HG03354 (cell line): ENCODE measurements around the gene TBC1D22A.

Experiments
- ATAC-seq: cut with Tn5 transposase; IDR thresholded peaks from one replicate; pipeline ENCODE4 v1.9.1; 2021; ENCODE audit warnings: mild to moderate bottlenecking; ENCODE audit not compliant: unreplicated experiment, poor library complexity, severe bottlenecking

TBC1D22A gene

DNA sequence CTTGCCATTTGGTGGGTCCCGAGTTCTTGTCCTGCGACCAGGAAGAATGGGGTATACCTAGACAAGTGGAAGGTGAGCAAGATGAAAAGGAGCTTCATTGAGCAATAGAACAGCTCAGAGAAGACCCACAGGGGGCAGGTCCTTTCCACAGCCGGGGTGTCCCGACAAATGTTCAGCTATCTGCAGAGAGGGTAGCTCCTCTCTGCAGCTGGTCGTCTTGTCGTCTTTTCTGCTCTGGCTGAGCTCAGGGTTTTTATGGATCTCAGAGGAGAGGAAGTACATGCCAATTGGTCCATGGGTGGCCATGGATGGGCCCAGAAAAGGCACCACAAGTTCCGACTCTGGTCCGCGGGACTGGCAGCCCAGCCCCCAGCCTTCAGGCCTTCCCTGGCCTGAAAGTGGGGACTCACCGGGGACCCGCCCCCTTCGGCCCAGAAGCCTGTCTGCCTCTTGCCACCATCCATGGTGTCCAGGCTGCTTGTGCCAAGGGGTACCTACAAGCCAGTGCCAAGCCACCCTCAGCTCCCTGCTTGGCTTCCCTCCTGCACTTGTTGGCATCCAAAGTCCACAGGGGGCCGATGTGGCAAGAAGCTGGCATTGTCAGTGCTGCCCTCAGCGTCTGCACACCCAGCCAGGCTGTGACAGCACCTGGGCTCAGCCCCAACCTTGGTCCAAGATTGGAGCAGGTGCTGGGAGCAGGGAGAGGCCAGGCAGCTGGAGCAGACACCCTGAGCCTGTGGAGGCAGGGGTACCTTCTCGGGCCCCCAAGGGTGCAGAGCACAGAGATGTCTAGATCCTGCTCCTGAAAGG lies 438.9 kb downstream of the TBC1D22A start:
- ATAC-seq: no peak

DNA sequence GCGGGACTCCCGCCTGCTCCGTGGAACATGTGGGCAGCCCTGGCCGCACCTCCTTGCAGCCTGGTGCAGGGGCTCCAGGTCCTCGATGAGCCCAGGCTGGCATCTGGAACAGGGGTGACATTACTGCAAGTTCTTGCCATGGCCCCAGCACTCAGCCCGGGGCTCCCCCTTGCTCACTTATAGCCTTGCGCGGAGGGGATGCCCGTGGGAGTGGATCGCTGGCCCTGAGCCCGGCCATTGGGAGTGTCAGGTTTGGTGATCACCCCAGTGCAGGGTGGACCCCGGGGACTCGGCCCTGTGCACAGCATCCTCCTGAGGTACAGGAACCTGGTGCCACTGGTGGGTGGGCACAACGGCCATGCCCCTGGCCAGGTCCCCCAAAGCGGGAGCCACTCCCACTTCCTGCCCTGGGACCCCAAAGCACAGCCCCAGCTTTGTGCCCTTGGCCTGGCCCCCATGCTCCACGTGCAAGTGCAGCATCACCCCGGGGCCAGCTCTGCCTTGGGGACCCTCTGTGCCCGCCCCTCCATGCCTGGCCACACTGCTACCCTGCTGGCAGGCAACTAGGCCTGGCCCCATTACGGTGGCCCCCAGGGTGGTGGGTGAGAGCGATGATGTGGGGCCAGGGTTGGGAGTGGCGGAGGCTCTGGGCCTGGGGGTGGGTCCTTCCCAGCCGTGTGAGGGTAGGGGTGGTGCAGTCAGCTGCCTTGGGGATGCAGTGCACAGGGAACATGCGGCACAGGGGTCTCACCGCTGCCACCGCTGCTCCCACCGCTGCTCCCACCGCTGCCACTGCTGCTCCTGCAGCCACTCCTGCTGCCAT lies 439.8 kb downstream of the TBC1D22A start:
- no peak for ATAC-seq

DNA sequence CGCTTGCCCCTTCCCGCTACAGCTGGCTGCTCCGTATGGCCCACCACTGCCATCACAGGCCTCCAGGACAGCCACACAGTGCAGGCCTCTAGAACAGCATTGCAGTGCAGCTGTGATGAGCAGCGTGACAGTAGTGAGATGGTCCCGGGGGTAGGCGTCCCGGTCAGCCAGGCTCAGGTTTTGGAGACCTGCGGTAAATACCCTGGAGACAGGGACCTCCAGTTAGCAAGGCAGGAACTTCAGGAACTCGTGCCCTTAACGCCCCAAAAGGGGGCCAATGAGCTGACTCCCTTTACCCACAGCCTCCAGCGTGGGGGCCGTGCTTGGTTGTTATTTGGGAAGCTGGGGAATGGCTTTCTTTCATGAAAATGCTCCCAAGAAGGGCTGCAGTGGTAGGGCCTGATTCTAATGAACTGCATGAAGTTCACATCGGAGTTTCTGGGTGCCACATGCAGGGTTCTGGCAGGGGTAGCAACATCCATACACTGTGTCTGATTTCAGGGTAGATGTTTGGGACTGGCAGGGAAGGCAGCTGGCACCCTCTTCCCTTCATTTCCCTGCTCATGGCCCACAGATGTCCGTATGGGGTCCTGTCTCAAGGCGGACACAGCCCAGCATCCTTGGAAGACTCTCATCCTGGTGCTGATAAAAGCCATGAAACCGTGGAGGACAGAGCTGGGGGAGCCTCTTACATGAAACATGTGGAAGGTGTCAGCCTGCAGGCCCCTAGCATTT lies 440.5 kb downstream of the TBC1D22A start:
- no peak for ATAC-seq

DNA sequence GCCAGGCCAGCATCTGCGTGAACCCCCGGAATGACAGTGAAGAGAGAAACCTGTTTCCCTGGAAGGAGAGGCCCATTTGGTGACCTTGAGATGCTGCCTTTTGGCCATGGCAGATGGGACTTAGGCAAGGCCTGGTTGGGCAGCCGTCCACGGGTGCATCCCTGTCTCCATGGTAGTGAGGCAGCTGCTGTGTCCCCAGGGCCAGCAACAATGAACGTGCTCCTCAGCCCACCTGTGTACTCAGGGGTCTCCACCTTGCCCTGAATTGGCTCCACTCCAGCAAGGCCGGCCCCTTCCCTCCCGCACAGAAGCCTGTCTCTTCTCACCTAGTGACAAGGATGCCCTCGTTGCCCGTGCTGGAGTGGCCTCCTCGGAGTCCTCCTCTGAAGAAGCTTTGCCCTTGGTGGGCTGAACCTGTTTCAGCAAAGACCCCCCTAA lies 441.1 kb downstream of the TBC1D22A start:
- no peak for ATAC-seq

DNA sequence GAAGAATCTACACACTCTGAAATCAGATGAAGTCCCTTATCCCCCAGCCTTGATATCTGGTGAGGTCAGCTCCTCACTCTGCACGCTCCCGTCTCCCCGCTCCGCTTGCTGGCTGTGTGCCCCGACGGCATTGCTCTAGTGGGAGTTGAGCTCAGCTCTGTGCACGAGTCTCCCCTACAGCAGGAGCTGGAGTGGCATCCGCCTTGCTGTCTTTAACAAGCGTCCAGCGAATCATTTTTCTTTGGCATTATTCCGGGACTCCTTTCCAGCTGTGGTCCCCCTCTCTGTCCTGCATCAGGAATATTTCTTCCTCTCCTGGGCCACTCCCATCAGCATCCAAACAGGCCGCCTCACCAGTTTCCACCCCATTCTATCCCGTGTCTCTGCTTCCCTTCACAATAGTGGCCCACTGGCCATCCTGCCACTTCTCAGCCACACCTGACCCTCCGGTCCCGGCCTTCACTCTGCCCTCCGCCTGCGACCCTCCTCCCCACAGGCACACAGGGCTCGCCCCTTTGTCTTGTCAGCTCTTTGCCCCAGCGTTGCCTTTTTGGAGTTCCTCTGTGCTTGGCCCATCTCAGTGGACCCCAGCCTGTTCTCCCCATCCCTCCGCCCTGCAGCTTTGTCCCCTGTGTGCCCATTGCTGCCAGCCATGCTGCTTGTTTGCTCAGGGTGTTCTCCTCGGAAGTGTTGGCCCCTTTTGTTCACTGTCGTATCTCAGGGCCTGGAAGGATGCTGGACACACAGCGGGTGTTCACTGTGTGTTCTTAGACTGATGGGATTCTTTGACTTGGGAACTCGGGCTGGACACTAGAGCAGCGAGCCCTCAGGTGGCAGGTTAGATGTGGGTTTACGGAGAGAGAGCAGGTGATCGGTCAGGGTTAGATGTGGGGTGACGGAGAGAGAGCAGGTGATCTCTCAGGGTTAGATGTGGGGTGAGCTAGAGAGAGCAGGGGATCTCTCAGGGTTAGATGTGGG lies 441.8 kb downstream of the TBC1D22A start:
- no peak for ATAC-seq

DNA sequence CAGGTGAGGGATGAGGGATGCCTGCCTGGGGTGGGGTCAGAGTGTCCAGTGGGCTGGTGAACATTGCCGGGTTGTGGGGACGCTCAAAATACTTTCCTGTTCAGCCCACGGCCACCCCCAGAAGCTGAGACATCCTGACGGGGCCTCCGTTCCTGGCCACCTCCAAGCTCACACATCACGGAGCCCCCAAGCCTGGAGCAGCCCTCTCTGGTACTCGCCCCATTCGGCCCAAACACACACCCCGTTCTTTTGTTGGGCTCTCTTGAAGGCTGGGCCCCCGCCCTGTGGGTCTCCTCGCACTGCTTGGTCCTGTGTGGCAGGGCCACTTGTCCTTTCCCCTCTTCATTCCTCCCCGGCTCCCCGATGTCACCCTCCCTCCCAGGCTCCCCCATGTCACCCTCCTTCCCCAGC lies 442.6 kb downstream of the TBC1D22A start:
- ATAC-seq: no peak

DNA sequence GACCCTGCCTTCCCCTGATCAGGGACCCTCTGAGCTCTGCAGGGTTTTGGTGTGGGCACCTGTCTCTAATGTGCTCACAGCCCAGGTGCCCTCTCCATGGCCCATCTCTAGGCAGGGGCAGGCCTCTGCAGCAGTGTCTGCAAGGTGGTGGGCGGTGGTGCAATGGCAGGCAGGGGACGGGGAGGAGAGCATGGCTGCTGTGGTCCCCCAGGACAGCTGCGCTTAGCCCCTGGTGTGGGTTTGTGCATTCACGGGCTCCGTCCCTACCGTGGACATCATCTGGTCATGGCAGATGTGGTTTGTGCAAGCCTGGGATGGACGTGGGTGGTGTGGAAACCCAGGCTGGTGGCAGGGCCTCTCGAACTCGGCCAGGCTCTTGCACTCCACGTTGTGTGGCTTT lies 443.1 kb downstream of the TBC1D22A start:
- no peak for ATAC-seq

DNA sequence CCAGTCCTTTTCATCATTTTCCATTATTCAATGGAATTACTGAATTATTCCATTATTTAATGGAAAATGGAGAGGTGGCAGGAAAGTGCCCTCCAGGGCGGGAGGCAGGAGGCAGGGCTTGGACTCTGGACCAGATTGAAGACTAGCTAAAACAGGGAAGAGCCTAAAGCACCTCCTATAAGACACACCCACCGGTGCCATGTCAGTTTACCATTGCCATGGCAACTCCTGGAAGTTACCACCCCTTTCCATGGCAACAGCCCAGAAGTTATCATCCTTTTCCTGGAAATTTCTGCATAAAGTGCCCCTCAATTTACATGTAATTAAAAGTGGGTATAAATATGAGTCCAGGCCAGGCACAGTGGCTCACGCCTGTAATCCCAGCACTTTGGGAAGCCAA lies 443.7 kb downstream of the TBC1D22A start:
- ATAC-seq: no peak

DNA sequence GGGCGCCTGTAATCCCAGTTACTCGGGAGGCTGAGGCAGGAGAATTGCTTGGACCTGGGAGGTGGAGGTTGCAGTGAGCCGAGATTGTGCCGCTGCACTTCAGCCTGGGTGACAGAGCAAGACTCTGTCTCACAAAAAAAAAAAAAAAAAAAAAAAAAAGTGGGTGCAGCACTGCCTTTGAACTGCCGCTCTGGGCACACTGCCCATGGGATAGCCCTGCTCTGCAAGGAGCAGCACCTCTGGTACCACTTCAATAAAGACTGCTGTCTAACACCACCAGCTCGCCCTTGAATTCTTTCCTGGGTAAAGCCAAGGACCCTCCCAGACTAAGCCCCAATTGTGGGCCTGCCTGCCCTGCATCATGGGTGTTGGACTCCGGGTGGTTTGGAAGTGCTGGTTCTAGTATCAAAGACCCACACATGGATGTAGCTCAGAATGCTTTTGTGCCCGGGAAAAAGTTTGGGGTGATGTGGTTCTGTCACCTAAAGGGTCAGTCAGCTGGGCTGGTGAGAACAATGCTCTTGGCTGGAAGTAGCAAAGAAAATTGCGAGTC lies 444.3 kb downstream of the TBC1D22A start:
- no peak for ATAC-seq

DNA sequence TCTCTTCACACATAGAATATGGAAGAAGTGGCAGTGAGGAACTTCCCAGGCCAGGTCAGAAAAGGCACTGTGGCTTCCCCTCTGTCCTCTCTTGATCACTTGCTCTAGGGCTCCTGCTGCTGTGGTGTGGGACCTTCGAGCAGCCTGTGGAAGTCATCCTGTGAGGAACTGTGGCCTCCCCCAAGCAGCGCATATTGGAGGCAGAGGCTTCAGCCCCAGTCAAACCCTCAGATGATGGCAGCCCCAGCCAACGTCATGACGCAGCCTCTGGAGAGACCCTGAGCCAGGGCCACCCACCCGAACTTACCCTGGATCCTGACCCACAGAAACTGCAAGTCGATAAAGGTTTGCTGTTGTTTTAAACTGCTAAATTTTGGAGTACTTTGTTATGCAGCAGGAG lies 444.9 kb downstream of the TBC1D22A start:
- no peak for ATAC-seq

DNA sequence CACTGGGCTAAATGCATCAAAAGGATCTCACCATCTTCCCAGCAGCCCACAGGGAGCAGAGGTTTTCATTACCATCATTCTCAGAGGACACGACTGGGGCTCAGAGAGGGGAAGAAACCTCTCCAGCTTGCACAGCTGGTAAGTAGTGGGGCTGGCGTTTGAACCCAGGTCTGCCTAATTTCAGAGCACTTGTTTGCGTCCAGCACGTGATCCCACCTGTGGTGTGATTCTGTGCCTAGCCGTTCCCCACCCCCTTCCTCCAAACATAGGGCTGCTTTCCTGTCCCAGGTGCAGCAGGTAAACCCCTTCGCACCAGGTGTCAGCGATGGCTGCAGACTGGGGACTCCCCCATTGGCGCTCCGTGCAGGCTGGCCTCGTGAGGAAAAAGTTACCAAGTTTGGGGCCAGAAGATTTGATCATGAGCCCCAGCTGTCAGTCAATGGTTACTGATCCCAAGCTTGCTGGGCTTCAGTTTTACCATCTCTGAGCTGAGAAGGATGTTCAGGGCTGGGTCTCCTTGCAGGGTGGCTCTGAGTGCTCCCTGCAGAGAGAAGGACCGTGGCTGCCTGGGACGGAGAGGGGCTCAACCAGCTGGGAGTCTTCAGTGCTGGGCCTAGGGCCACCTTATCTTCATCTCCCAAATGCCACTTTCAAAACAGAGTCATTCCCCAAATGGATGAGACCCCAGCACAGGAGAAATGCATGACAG lies 445.6 kb downstream of the TBC1D22A start:
- ATAC-seq: no peak

DNA sequence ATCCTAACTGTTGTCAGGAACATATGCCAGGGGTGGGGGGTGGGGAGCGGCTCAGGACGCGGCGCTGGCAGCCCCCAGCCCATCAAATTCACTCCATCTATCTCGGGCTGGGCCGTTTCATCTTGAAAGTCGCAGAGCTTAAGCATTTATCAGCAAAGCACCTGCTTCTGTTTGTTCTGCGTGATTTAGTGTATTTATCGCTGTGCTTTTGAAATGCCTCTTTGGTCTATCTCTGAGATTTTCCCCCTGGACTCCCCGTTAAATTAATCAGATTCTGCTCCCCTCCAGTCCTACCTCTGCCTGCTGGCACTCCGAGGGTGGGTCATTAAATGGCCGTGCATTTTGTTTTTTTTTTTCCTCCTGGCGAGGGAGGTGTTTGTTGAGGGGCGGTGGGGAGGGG lies 446.2 kb downstream of the TBC1D22A start:
- ATAC-seq: no peak

DNA sequence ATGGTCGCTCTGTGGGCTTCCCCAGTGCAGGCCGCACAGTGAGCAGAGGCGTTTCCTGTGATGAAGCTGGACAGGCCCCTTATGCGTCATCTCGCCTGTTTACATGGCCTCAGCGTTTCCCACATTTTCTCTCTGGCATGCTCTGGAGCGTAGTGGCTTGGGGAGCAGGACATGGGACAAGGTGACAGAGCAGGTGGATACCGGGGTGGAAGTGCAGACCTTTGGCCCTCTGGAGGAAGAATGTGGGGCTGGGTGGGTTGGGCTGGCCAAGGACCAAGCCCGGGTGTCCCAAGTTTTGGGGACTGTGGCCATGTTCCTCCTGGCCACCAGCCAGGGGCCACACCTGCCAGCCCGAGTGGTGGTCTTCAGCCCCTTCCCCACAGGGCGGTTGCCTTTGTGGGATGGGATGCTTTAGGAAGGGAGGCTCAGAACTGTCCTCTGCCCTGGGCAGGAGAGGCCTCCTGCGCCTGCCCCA lies 446.6 kb downstream of the TBC1D22A start:
- no peak for ATAC-seq

DNA sequence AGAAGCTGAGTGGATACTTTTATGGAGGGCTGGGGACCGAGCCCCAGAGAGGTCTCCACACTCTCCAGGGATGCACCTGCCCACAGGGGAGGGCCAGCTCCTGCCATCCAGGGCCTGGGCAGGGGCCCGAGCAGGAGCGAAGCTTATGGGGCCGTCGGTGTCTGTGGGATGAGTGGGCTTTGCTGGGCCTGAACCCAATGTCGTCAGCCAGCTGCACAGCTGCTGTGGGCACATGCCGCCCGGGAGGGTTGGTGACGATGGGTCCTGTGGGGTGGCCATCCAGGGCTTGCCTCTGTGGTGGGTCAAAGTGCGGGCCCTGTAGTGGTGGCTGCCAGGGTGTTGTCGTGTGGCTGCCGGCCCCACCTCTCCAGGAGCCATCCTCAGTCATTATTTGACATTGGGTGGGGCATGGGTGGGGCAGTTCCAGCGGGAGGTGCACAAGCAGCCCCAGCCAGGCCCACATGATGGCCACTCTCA lies 447.1 kb downstream of the TBC1D22A start:
- ATAC-seq: no peak

DNA sequence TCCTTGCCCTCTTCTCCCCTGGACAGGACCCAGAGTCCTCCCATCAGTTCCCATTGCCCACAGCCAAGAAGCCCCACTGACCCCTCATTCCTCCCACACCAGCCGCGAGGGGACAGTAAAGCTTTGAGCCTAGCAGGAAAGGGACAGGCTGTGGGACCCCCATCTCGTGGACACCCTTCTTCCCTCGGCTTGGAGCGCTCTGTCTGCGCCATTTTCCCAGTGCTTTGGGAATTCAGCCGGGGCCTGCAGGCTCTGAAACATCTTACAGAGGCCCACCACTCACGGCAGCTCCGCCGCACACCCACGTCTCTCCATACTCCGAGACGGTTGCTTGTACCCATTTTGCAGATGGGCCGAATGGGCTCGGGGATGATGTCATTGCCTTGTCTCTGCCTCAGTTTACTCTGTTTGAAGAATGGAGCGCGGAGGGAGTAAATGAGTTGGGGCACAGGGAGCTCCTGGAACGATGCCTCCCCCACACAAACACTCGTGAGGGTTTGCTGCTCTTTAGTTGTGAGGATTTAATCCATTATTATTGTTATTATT lies 447.7 kb downstream of the TBC1D22A start:
- ATAC-seq: no peak

DNA sequence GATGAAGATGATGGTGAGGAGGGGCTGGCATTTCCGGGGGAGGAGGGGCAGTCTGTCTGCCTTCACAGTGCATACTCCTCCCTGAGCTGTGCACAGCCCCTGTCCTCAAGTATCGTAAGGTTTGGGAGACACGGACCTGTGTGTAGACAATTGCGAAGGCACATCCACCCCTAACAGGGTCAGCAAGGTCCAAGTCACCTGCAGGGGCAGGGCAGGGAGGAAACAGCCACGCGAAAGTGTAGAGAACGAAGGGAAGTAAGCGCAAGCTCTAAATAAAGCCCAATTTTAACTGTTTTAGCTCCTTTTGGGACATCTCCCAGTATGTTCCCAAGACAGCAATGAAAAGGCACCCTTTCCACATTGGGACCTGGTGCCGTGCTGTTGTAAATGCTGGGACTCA lies 448.2 kb downstream of the TBC1D22A start:
- no peak for ATAC-seq

DNA sequence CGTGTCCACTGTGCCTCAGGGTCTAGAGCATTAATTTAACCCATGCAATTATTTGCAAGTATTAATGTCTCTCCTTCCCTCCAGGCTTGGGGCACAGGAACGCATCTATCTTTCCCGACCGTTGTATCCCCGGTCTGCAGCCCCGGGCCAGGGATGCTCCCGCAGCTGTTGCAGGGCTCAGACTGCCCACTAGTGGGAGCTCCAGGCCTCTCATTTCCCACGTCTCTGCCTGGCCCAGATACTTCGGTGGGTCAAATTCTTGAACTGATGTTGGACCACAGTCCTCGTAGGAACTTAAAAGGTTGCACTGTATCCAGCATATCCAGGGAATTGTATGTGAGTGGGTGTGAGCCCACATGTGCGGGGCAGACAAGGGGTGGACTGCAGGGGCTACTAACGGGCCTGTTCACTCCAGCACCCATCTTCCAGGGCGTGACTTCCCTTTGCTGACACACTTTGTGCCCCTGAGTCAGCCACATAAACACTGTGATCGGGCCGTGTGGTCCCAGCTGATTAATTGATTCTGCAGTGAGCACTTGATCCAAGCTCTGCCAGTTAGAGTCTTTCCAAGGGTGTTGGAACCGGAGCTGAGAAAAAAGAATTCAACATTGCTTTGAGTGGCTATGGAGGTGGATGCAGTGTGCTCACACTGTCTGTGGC lies 451.3 kb downstream of the TBC1D22A start:
- ATAC-seq: no peak
